ENCODE data around the gene RASSF1.
"Not testable (repeated sequence)": the region's sequence is repeated elsewhere in the genome, so short reads cannot be mapped to it uniquely, and the experiment has no call there.

Gene RASSF1

GRCh38 chr3:50288387-50289007 lies 52.1 kb downstream of the RASSF1 start:
- Histone ChIP-seq H3K9me3 (ENCODE audit: control insufficient read depth, insufficient read depth, low read length) (no peaks in the 10 kb centered on the region), H3F3A (ENCODE audit: control insufficient read depth, insufficient read depth) (no peaks in the 10 kb centered on the region; the same call in 1 of the 2 replicates), H3K4me3 (ENCODE audit: low read length) (no peak overlapping the region), H3K4me1 (ENCODE audit: control insufficient read depth, low read length) (peaks cover 16% of the 10 kb centered on the region), H4K20me1 (ENCODE audit: control insufficient read depth, insufficient read depth, low read depth, low read length) (no peaks in the 10 kb centered on the region), H3K9me2 (replicated peaks; ENCODE audit: control insufficient read depth, low read length) (no peaks in the 10 kb centered on the region), H3K27ac (ENCODE audit: low read depth, low read length) (no peak overlapping the region), H3K27me3 (ENCODE audit: control insufficient read depth, low read length) (no peaks in the 10 kb centered on the region), H3K79me2 (ENCODE audit: control insufficient read depth, low read length) (peaks cover 32% of the 10 kb centered on the region), H3K4me2 (ENCODE audit: low read length) (no peak overlapping the region), H3K36me3 (ENCODE audit: control insufficient read depth, low read length) (peaks cover 55% of the 10 kb centered on the region)
- TF ChIP-seq EZH2phosphoT487 (IDR thresholded peaks at IDR 0.05; ENCODE audit: borderline replicate concordance, low read length): no peak

- TF ChIP-seq, protein P1, sequence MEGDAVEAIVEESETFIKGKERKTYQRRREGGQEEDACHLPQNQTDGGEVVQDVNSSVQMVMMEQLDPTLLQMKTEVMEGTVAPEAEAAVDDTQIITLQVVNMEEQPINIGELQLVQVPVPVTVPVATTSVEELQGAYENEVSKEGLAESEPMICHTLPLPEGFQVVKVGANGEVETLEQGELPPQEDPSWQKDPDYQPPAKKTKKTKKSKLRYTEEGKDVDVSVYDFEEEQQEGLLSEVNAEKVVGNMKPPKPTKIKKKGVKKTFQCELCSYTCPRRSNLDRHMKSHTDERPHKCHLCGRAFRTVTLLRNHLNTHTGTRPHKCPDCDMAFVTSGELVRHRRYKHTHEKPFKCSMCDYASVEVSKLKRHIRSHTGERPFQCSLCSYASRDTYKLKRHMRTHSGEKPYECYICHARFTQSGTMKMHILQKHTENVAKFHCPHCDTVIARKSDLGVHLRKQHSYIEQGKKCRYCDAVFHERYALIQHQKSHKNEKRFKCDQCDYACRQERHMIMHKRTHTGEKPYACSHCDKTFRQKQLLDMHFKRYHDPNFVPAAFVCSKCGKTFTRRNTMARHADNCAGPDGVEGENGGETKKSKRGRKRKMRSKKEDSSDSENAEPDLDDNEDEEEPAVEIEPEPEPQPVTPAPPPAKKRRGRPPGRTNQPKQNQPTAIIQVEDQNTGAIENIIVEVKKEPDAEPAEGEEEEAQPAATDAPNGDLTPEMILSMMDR (IDR thresholded peaks at IDR 0.05; ENCODE audit: low read depth, low read length, poor library complexity, severe bottlenecking): no peak
- TF ChIP-seq EZH2phosphoT487 (IDR thresholded peaks at IDR 0.05; ENCODE audit: borderline replicate concordance, low read length): no peak
- no peak overlapping the region for H3K27ac ChIP-seq (ENCODE audit: low read depth, low read length)
- peaks cover 32% of the 10 kb centered on the region for H3K79me2 ChIP-seq (ENCODE audit: control insufficient read depth, low read length)
- H3K27me3 ChIP-seq (ENCODE audit: control insufficient read depth, low read length): no peaks in the 10 kb centered on the region
- H3K4me1 ChIP-seq (ENCODE audit: control insufficient read depth, low read length): peaks cover 6% of the 10 kb centered on the region
- H4K20me1 ChIP-seq (ENCODE audit: control insufficient read depth, insufficient read depth, low read depth, low read length): no peaks in the 10 kb centered on the region
- no peak overlapping the region for H3K4me3 ChIP-seq (ENCODE audit: low read length)
- H3K9me2 ChIP-seq (replicated peaks; ENCODE audit: control insufficient read depth, low read length): no peaks in the 10 kb centered on the region
- H3K9me3 ChIP-seq (ENCODE audit: control insufficient read depth, insufficient read depth, low read length): no peaks in the 10 kb centered on the region
- H3K4me2 ChIP-seq (ENCODE audit: low read length): no peak overlapping the region
- peaks cover 55% of the 10 kb centered on the region for H3K36me3 ChIP-seq (ENCODE audit: control insufficient read depth, low read length)
- no peaks in the 10 kb centered on the region; the same call in 1 of the 2 replicates for H3F3A ChIP-seq (ENCODE audit: control insufficient read depth, insufficient read depth)
These were observed 53.4 kb downstream of the RASSF1 start for GRCh38 chr3:50287262-50287661.

GRCh38 chr3:50286322-50287227 lies 54.1 kb downstream of the RASSF1 start:
- Histone ChIP-seq H3K36me3 (ENCODE audit: control insufficient read depth, low read length) (peaks cover 50% of the 10 kb centered on the region), H3K27me3 (ENCODE audit: control insufficient read depth, low read length) (no peaks in the 10 kb centered on the region)
- TF ChIP-seq EZH2phosphoT487 (IDR thresholded peaks at IDR 0.05; ENCODE audit: borderline replicate concordance, low read length): no peak
- TF ChIP-seq, protein P1 (IDR thresholded peaks at IDR 0.05; ENCODE audit: low read depth, low read length, poor library complexity, severe bottlenecking): no peak

GRCh38 chr3:50284121-50284520 lies 56.5 kb downstream of the RASSF1 start:
- not testable (repeated sequence) for H3K27me3 ChIP-seq (ENCODE audit: control insufficient read depth, low read length); H3K27ac ChIP-seq (ENCODE audit: low read depth, low read length)

More at GRCh38 chr3:50286322-50287227, 54.1 kb downstream of the RASSF1 start:
- no peaks in the 10 kb centered on the region; the same call in 1 of the 2 replicates for H3F3A ChIP-seq (ENCODE audit: control insufficient read depth, insufficient read depth)
- no peak overlapping the region for H3K27ac ChIP-seq (ENCODE audit: low read depth, low read length)
- no peaks in the 10 kb centered on the region for H3K9me2 ChIP-seq (replicated peaks; ENCODE audit: control insufficient read depth, low read length)
- no peak overlapping the region for H3K4me2 ChIP-seq (ENCODE audit: low read length)
- no peak overlapping the region for H3K4me3 ChIP-seq (ENCODE audit: low read length)
- H3K79me2 ChIP-seq (ENCODE audit: control insufficient read depth, low read length): peaks cover 26% of the 10 kb centered on the region
- peaks cover 6% of the 10 kb centered on the region for H3K4me1 ChIP-seq (ENCODE audit: control insufficient read depth, low read length)
- H4K20me1 ChIP-seq (ENCODE audit: control insufficient read depth, insufficient read depth, low read depth, low read length): no peaks in the 10 kb centered on the region
- no peaks in the 10 kb centered on the region for H3K9me3 ChIP-seq (ENCODE audit: control insufficient read depth, insufficient read depth, low read length)

More at GRCh38 chr3:50284121-50284520, 56.5 kb downstream of the RASSF1 start:
- not testable (repeated sequence) for H3K4me3 ChIP-seq (ENCODE audit: low read length); H3K79me2 ChIP-seq (ENCODE audit: control insufficient read depth, low read length); H3F3A ChIP-seq (ENCODE audit: control insufficient read depth, insufficient read depth); H4K20me1 ChIP-seq (ENCODE audit: control insufficient read depth, insufficient read depth, low read depth, low read length); H3K9me2 ChIP-seq (replicated peaks; ENCODE audit: control insufficient read depth, low read length); H3K4me1 ChIP-seq (ENCODE audit: control insufficient read depth, low read length); H3K4me2 ChIP-seq (ENCODE audit: low read length); H3K9me3 ChIP-seq (ENCODE audit: control insufficient read depth, insufficient read depth, low read length)
- H3K36me3 ChIP-seq (ENCODE audit: control insufficient read depth, low read length): peaks cover 30% of the 10 kb centered on the region
